K562 (cell line): ENCODE measurements around the gene MLANA. TPM values are rescaled to one million over a fixed set of nuclear protein-coding genes. Genes with fewer than 3 reads are reported as not detected.

Source experiments
- ARHGAP35 ChIP-seq: fragments of 450-650 bp; IDR thresholded peaks from 2 replicates; pipeline ENCODE4 v1.6.1; 2018; ENCODE audit not compliant: partially characterized antibody
- BMI1 ChIP-seq: fragments of 150-350 bp; IDR thresholded peaks from 2 replicates; pipeline ENCODE4 v1.6.1; 2014; ENCODE audit warnings: low read length
- MCM5 ChIP-seq: fragments of 450-650 bp; IDR thresholded peaks from 2 replicates; pipeline ENCODE4 v1.6.1; 2016; ENCODE audit warnings: low read depth
- PHF20 ChIP-seq: fragments of 450-650 bp; IDR thresholded peaks from 2 replicates; pipeline ENCODE4 v1.6.1; 2018; ENCODE audit not compliant: partially characterized antibody
- RNF2 ChIP-seq: sonication (generic); IDR thresholded peaks from 2 replicates; pipeline ENCODE4 v1.6.1; 2016
- TAF9B ChIP-seq: fragments of 450-650 bp; IDR thresholded peaks from 2 replicates; pipeline ENCODE4 v1.6.1; 2018; ENCODE audit warnings: mild to moderate bottlenecking; ENCODE audit not compliant: partially characterized antibody
- TEAD1 ChIP-seq, 2 experiments: fragments of 450-650 bp in 1 of 2; sonication (generic) in 1 of 2; formaldehyde crosslinking; IDR thresholded peaks; 2 replicates each; pipeline versions ENCODE4 v1.4.0 to v1.8.0; 2020 to 2022; ENCODE audit warnings: mild to moderate bottlenecking in 2 of 2, missing genetic modification reagents in 1 of 2
- polyA plus RNA-seq, 8 experiments: library from polyadenylated mRNA; depleted of rRNA in 4 of 8; stranded (reverse) in 5 of 8; unstranded in 3 of 8; fragments of >200 nt; fragmentation: Nextera tagmentation in 2 of 8; fragmentation: Illumina TruSeq in 1 of 8; extraction: Ambion mirVana in 2 of 8; extraction: Trizol in 1 of 8; gene quantifications; 2 replicates each; pipeline versions ENCODE4 v1.2.1 to v1.2.3, GENCODE V29; 2011 to 2014; ENCODE audit warnings: inconsistent platforms in 1 of 8, missing spikeins in 1 of 8
- total RNA-seq, 7 experiments: library from RNA; depleted of rRNA in 6 of 7; stranded (reverse); fragments of >200 nt in 6 of 7; fragmentation: Illumina TruSeq in 2 of 7; extraction: Trizol in 2 of 7; gene quantifications; 2 replicates each; pipeline versions ENCODE4 v1.2.1 to v1.2.3, GENCODE V29; 2011 to 2021; ENCODE audit warnings: low replicate concordance in 1 of 7
- TF ChIP-seq, protein P1 (sequence below): fragments of 250-450 bp; sonication (Bioruptor Pico); IDR thresholded peaks from 2 replicates; pipeline ENCODE4 v1.5.0; 2021; ENCODE audit warnings: mild to moderate bottlenecking, moderate library complexity
- TF ChIP-seq, protein P2 (sequence below), 2 experiments: fragments of 450-650 bp in 1 of 2; IDR thresholded peaks; 2 replicates each; pipeline ENCODE4 v1.6.1; 2011 to 2017; ENCODE audit warnings: low read depth in 2 of 2, antibody characterized with exemption in 1 of 2, borderline replicate concordance in 1 of 2, low read length in 1 of 2, mild to moderate bottlenecking in 1 of 2, mixed read lengths in 1 of 2; ENCODE audit not compliant: control insufficient read depth in 1 of 2
- TF ChIP-seq, protein P3 (sequence below), 2 experiments: IDR thresholded peaks in 1 of 2; conservative IDR thresholded peaks in 1 of 2; 2 replicates each; pipeline ENCODE4 v1.6.1; 2016; ENCODE audit warnings: low read depth in 2 of 2, mild to moderate bottlenecking in 1 of 2, missing compliant biosample characterization in 1 of 2, missing genetic modification characterization in 1 of 2, moderate library complexity in 1 of 2
- TF ChIP-seq, protein P4 (sequence below): IDR thresholded peaks from 2 replicates; pipeline ENCODE4 v1.6.1; 2011; ENCODE audit warnings: borderline replicate concordance, low read depth, mild to moderate bottlenecking, moderate library complexity, low read length; ENCODE audit not compliant: insufficient read depth, poor library complexity, severe bottlenecking

Gene MLANA
- total and polyA plus RNA-seq, 9 of the 15 experiments (the other 6 are each of a cell fraction or from before 2014, with no cell fraction given): not detected

DNA sequence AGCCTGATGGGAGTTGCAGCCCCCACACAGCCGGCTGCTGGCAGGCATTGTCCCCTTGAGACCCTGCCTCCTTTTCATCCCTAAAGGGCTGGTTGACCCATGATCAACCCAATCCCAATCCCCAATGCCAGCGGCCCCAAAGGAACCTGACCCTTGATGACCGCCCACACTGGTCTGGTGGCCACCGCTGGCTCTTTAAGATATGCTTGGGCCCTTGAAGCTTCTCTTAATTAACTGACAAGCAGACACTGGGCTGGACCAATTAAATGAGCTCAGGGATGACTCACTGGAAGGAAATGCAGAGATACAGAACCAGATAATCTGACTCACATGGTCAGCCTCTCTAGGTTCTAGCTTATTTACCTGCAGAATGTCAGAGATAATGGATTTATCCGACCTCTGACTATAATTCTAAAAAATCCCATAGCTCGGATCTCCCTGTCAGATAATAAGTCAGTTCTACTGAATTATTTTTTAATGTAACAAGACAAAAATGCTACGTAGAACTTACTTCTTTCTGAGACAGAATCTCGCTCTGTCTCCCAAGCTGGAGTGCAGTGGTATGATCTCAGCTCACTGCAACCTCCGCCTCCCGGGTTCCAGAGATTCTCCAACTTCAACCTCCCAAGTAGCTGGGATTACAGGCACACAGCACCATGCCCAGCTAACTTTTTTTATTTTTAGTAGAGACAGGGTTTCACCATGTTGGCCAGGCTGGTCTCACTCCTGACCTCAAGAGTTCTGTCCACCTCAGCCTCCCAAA lies 11.1 kb upstream of the MLANA start (continued):
- TF ChIP-seq, protein P1, sequence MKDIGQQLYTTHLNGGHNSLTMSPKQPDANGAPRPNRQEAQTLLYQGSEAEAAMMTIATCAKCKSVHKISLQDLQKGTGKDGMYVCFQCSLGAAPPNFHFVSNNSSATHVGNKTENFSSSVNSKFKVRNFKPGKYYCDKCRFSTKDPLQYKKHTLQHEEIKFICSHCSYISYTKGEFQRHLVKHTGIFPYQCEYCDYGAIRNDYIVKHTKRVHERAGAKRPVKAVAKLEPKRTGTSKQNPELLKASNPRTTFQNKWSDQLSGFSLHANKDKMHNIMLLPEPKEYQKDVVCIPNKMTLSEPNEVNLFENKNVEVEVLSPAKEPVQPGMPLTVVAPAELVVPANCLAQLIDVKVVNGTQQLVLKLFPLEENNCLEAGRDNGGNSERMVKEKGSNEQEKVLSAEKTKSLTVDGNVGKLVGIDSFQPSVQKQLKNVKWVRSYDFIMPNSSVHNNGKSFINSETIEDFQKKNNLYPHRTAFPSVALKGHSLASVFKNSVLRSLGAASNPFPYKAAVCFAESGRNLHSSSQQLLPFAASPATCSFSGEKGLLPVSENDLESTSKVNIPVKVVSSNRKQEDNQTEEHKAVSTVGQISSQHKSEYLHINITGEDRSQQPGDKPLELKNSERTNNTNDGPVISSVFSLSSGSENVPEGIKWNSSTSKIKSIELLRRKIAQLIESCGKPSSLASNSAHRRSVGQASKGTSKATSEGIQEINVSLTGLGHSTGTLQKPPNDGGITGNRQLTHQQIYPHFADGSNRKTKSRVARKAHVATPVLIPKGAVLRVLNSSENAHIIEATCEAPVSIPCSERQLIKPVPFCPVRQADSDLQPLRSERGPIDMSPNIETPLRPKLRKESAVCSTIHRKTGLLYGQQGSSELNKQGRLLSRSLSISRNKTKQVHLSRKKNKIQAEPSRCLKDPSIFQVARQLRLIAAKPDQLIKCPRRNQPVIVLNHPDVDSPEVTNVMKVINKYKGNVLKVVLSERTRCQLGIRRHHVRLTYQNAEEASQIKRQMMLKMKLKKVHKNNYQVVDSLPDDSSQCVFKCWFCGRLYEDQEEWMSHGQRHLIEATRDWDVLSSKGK (CRISPR knock-in tag): no peak
- no peak for TF ChIP-seq PHF20
- no peak for TF ChIP-seq TAF9B
- TF ChIP-seq, protein P2, sequence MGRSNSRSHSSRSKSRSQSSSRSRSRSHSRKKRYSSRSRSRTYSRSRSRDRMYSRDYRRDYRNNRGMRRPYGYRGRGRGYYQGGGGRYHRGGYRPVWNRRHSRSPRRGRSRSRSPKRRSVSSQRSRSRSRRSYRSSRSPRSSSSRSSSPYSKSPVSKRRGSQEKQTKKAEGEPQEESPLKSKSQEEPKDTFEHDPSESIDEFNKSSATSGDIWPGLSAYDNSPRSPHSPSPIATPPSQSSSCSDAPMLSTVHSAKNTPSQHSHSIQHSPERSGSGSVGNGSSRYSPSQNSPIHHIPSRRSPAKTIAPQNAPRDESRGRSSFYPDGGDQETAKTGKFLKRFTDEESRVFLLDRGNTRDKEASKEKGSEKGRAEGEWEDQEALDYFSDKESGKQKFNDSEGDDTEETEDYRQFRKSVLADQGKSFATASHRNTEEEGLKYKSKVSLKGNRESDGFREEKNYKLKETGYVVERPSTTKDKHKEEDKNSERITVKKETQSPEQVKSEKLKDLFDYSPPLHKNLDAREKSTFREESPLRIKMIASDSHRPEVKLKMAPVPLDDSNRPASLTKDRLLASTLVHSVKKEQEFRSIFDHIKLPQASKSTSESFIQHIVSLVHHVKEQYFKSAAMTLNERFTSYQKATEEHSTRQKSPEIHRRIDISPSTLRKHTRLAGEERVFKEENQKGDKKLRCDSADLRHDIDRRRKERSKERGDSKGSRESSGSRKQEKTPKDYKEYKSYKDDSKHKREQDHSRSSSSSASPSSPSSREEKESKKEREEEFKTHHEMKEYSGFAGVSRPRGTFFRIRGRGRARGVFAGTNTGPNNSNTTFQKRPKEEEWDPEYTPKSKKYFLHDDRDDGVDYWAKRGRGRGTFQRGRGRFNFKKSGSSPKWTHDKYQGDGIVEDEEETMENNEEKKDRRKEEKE (IDR thresholded peaks at IDR 0.05; ENCODE audit: borderline replicate concordance in 1 of 2, control insufficient read depth in 1 of 2, low read depth in 2 of 2, low read length in 1 of 2): no peak
- peak; percentile 90 to 95 for TF ChIP-seq TEAD1 (CRISPR knock-in tag; IDR thresholded peaks at IDR 0.05)
- TF ChIP-seq MCM5: no peak
- TF ChIP-seq ARHGAP35: no peak
- TF ChIP-seq, protein P3, sequence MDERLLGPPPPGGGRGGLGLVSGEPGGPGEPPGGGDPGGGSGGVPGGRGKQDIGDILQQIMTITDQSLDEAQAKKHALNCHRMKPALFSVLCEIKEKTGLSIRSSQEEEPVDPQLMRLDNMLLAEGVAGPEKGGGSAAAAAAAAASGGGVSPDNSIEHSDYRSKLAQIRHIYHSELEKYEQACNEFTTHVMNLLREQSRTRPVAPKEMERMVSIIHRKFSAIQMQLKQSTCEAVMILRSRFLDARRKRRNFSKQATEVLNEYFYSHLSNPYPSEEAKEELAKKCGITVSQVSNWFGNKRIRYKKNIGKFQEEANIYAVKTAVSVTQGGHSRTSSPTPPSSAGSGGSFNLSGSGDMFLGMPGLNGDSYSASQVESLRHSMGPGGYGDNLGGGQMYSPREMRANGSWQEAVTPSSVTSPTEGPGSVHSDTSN (CRISPR knock-in tag; IDR thresholded peaks at IDR 0.05; ENCODE audit: low read depth): no peak
- TF ChIP-seq, protein P3 (tag; conservative IDR thresholded peaks at IDR 0.05; ENCODE audit: low read depth): peak; percentile 73
- no peak for TF ChIP-seq BMI1
- TF ChIP-seq, protein P4, sequence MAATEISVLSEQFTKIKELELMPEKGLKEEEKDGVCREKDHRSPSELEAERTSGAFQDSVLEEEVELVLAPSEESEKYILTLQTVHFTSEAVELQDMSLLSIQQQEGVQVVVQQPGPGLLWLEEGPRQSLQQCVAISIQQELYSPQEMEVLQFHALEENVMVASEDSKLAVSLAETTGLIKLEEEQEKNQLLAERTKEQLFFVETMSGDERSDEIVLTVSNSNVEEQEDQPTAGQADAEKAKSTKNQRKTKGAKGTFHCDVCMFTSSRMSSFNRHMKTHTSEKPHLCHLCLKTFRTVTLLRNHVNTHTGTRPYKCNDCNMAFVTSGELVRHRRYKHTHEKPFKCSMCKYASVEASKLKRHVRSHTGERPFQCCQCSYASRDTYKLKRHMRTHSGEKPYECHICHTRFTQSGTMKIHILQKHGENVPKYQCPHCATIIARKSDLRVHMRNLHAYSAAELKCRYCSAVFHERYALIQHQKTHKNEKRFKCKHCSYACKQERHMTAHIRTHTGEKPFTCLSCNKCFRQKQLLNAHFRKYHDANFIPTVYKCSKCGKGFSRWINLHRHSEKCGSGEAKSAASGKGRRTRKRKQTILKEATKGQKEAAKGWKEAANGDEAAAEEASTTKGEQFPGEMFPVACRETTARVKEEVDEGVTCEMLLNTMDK: no peak
- peak; percentile 34; the same call in 1 of the 2 replicates for TF ChIP-seq RNF2
